ENCODE measurements around the gene KCNJ10. TPM values are rescaled to one million over a fixed set of nuclear protein-coding genes. Genes with fewer than 3 reads are reported as not detected.

The KCNJ10 gene
- total and polyA plus RNA-seq, 2 of the 13 experiments (the other 11 are each of a cell fraction or from before 2014, with no cell fraction given), result 4.4 to 10.3 TPM

DNA sequence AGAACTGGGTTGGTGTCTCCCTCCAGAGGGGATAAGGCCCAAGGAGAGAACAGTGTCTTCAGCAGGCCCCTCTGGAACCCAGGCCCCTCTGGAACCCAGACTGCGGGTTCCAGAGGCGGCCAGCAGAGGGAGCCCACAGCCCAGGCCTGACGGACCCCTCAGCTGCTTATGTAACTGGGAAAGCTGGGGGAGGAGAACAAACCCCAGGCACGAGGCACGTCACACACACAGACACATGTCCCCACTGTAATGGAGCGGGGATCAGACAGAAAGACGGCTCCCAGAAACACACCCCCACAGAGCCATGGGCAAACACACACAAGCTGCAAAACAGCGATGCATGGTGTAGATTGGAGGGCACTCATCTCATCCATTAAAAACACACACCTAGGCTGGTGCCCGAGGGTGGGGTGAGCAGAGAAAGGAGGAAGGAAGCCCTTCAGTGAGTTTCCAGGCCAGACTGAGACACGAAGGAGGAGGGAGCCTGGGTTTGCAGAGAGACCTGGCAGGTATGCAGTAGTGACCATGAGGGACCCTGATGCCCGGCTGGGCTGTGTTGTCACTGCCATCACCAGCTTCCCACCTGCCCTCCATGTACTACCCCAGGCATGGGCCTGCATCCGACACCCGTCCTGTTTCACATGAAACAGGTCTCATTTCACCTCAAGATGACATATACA is 31.2 kb upstream of the KCNJ10 start (continued):
- TF ChIP-seq PRPF4 (IDR thresholded peaks at IDR 0.05; ENCODE audit: low read depth, low read length, poor library complexity, severe bottlenecking) (no peak), KLF12 (CRISPR knock-in tag; IDR thresholded peaks at IDR 0.05; ENCODE audit: borderline replicate concordance) (no peak), TCF7 (IDR thresholded peaks at IDR 0.05; ENCODE audit: low read depth) (no peak), ZNF737 (CRISPR knock-in tag; IDR thresholded peaks at IDR 0.05; ENCODE audit: borderline replicate concordance) (no peak), PITX1 (CRISPR knock-in tag; IDR thresholded peaks at IDR 0.05) (0 out of 2 replicates have a peak, but pooled peaks have one; percentile 26), ZNF318 (CRISPR knock-in tag; IDR thresholded peaks at IDR 0.05) (no peak), JDP2 (CRISPR knock-in tag; IDR thresholded peaks at IDR 0.05; ENCODE audit: borderline replicate concordance) (no peak), CCAR2 (optimal IDR thresholded peaks at IDR 0.05; ENCODE audit: low read depth, low read length) (no peak), GPN1 (CRISPR knock-in tag; IDR thresholded peaks at IDR 0.05; ENCODE audit: borderline replicate concordance) (no peak), HCFC1 (IDR thresholded peaks at IDR 0.05; ENCODE audit: low read depth, low read length) (no peak), NFRKB (IDR thresholded peaks at IDR 0.05) (no peak), NFKB2 (CRISPR knock-in tag; IDR thresholded peaks at IDR 0.05; ENCODE audit: borderline replicate concordance) (peak; percentile 35; the same call in 1 of the 2 replicates), MEF2D (CRISPR knock-in tag; IDR thresholded peaks at IDR 0.05) (no peak), PLRG1 (conservative IDR thresholded peaks at IDR 0.05) (no peak), U2AF1 (optimal IDR thresholded peaks at IDR 0.05; ENCODE audit: low read depth, low read length) (no peak), PRDM4 (CRISPR knock-in tag; IDR thresholded peaks at IDR 0.05; ENCODE audit: borderline replicate concordance) (no peak), MXD4 (CRISPR knock-in tag; IDR thresholded peaks at IDR 0.05) (peak; percentile 48; the same call in 1 of the 2 replicates), NR2C2 (CRISPR knock-in tag; IDR thresholded peaks at IDR 0.05; ENCODE audit: borderline replicate concordance) (no peak)
- TF ChIP-seq, protein P1, sequence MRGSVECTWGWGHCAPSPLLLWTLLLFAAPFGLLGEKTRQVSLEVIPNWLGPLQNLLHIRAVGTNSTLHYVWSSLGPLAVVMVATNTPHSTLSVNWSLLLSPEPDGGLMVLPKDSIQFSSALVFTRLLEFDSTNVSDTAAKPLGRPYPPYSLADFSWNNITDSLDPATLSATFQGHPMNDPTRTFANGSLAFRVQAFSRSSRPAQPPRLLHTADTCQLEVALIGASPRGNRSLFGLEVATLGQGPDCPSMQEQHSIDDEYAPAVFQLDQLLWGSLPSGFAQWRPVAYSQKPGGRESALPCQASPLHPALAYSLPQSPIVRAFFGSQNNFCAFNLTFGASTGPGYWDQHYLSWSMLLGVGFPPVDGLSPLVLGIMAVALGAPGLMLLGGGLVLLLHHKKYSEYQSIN (CRISPR knock-in tag; IDR thresholded peaks at IDR 0.05; ENCODE audit: borderline replicate concordance), result no peak

All from HepG2 (cell line).